GM12878 (cell line): ENCODE measurements around the gene TMEM236. TPM values are rescaled to one million over a fixed set of nuclear protein-coding genes. Genes with fewer than 3 reads are reported as not detected.

Experiments used
- ATF3 ChIP-seq: IDR thresholded peaks from 2 replicates; pipeline ENCODE4 v1.6.1; 2011; ENCODE audit warnings: low read depth, mild to moderate bottlenecking, low read length, moderate library complexity, borderline replicate concordance; ENCODE audit errors: extremely low read depth
- ATF7 ChIP-seq: fragments of 450-650 bp; IDR thresholded peaks from 2 replicates; pipeline ENCODE4 v1.6.1; 2016; ENCODE audit warnings: low read depth, mild to moderate bottlenecking
- BCL11A ChIP-seq: IDR thresholded peaks from 2 replicates; pipeline ENCODE4 v1.6.1; 2011; ENCODE audit warnings: low read depth, low read length
- CREB1 ChIP-seq: IDR thresholded peaks from 2 replicates; pipeline ENCODE4 v1.6.1; 2012; ENCODE audit warnings: low read depth, mild to moderate bottlenecking, inconsistent platforms
- FOXK2 ChIP-seq: fragments of 450-650 bp; IDR thresholded peaks from 2 replicates; pipeline ENCODE4 v1.6.1; 2017; ENCODE audit warnings: mild to moderate bottlenecking, moderate library complexity
- FOXM1 ChIP-seq: IDR thresholded peaks from 2 replicates; pipeline ENCODE4 v1.6.1; 2012; ENCODE audit warnings: low read depth, mild to moderate bottlenecking, inconsistent platforms, low read length, moderate library complexity
- GABPA ChIP-seq: IDR thresholded peaks from 2 replicates; pipeline ENCODE4 v1.6.1; 2014; ENCODE audit warnings: antibody characterized with exemption, low read depth, mild to moderate bottlenecking, inconsistent platforms
- HSF1 ChIP-seq: fragments of 150-350 bp; IDR thresholded peaks from 2 replicates; pipeline ENCODE4 v1.6.1; 2014; ENCODE audit warnings: mild to moderate bottlenecking, low read depth, low read length
- IKZF2 ChIP-seq, 2 experiments: fragments of 450-650 bp; IDR thresholded peaks; 2 replicates each; pipeline ENCODE4 v1.6.1; 2017; ENCODE audit warnings: mild to moderate bottlenecking in 2 of 2, moderate library complexity in 2 of 2
- IRF4 ChIP-seq: IDR thresholded peaks from 2 replicates; pipeline ENCODE4 v1.6.1; 2011; ENCODE audit warnings: low read depth, low read length
- JUNB ChIP-seq: IDR thresholded peaks from 2 replicates; pipeline ENCODE4 v1.6.1; 2016; ENCODE audit warnings: antibody characterized with exemption, mild to moderate bottlenecking
- NFIC ChIP-seq: IDR thresholded peaks from 2 replicates; pipeline ENCODE4 v1.6.1; 2012; ENCODE audit warnings: low read depth, mild to moderate bottlenecking, inconsistent platforms, low read length, moderate library complexity
- NFXL1 ChIP-seq: fragments of 450-650 bp; IDR thresholded peaks from 2 replicates; pipeline ENCODE4 v1.6.1; 2017; ENCODE audit warnings: antibody characterized with exemption, mild to moderate bottlenecking, borderline replicate concordance
- NR2F1 ChIP-seq: fragments of 450-650 bp; conservative IDR thresholded peaks from 2 replicates; pipeline ENCODE4 v1.6.1; 2017; ENCODE audit warnings: mild to moderate bottlenecking
- PAX5 ChIP-seq: IDR thresholded peaks from 2 replicates; pipeline ENCODE4 v1.6.1; 2011; ENCODE audit warnings: low read depth, low read length, borderline replicate concordance
- PKNOX1 ChIP-seq: fragments of 450-650 bp; IDR thresholded peaks from 2 replicates; pipeline ENCODE4 v1.6.1; 2016; ENCODE audit warnings: mild to moderate bottlenecking
- RAD21 ChIP-seq: IDR thresholded peaks from 2 replicates; pipeline ENCODE4 v1.6.1; 2011; ENCODE audit warnings: mild to moderate bottlenecking, low read depth, low read length, moderate library complexity; ENCODE audit not compliant: insufficient read depth
- TCF12 ChIP-seq: IDR thresholded peaks from 2 replicates; pipeline ENCODE4 v1.6.1; 2011; ENCODE audit warnings: low read depth, mild to moderate bottlenecking, low read length
- WRNIP1 ChIP-seq: IDR thresholded peaks from 2 replicates; pipeline ENCODE4 v1.6.1; 2011; ENCODE audit warnings: low read depth, low read length, improper control_type of control experiment, borderline replicate concordance
- YY1 ChIP-seq: IDR thresholded peaks from 2 replicates; pipeline ENCODE4 v1.6.1; 2011; ENCODE audit warnings: low read depth, mild to moderate bottlenecking, low read length
- ZBED1 ChIP-seq: IDR thresholded peaks from 2 replicates; pipeline ENCODE4 v1.6.1; 2016; ENCODE audit warnings: borderline replicate concordance
- ZBTB11 ChIP-seq: fragments of 450-650 bp; formaldehyde crosslinking; IDR thresholded peaks from 2 replicates; pipeline ENCODE4 v1.5.0; 2022; ENCODE audit warnings: mild to moderate bottlenecking, missing genetic modification characterization
- ZBTB33 ChIP-seq: fragments of 450-650 bp; IDR thresholded peaks from 2 replicates; pipeline ENCODE4 v1.6.1; 2017; ENCODE audit warnings: mild to moderate bottlenecking
- ZNF384 ChIP-seq: IDR thresholded peaks from 2 replicates; pipeline ENCODE4 v1.6.1; 2012; ENCODE audit warnings: low read depth, mild to moderate bottlenecking, low read length, improper control_type of control experiment, borderline replicate concordance
- ZNF622 ChIP-seq: fragments of 450-650 bp; IDR thresholded peaks from 2 replicates; pipeline ENCODE4 v1.6.1; 2017; ENCODE audit warnings: mild to moderate bottlenecking, inconsistent platforms
- polyA plus RNA-seq, 11 experiments: library from polyadenylated mRNA; depleted of rRNA in 4 of 11; unstranded in 6 of 11; stranded (reverse) in 5 of 11; fragments of >200 nt; fragmentation: Nextera tagmentation in 4 of 11; fragmentation: Illumina TruSeq in 1 of 11; extraction: Ambion mirVana in 4 of 11; extraction: Trizol in 1 of 11; gene quantifications; 1 replicate in 1 of 11; 2 replicates in 10 of 11; pipeline versions ENCODE4 v1.2.1 to v1.2.3, GENCODE V29; 2011 to 2016; ENCODE audit warnings: inconsistent platforms in 2 of 11, missing spikeins in 2 of 11, low read depth in 1 of 11
- total RNA-seq, 4 experiments: library from RNA; depleted of rRNA in 3 of 4; stranded (reverse); fragments of >200 nt in 3 of 4; fragmentation: Illumina TruSeq in 1 of 4; extraction: Trizol in 1 of 4; gene quantifications; 2 replicates each; pipeline versions ENCODE4 v1.2.1 to v1.2.3, GENCODE V29; 2013 to 2021

Gene TMEM236
- total and polyA plus RNA-seq, 10 of the 15 experiments (the other 5 are each of a cell fraction or from before 2014, with no cell fraction given): 0.03 TPM; not detected in 9

GRCh38 chr10:17847585-17848296, 95.7 kb downstream of the TMEM236 start (continued):
- no peak for TF ChIP-seq ZBTB33
- TF ChIP-seq ATF7: no peak
- TF ChIP-seq BCL11A: no peak
- peak; percentile 48; the same call in 1 of the 2 replicates for TF ChIP-seq PKNOX1
- TF ChIP-seq ZBED1: no peak
- peak; percentile 15 to 17; a peak in 2 of 4 replicates for TF ChIP-seq IKZF2 (IDR thresholded peaks at IDR 0.05)
- no peak for TF ChIP-seq CREB1
- no peak for TF ChIP-seq ATF3
- no peak for TF ChIP-seq NFIC
- TF ChIP-seq HSF1: no peak
- TF ChIP-seq YY1: no peak
- no peak for TF ChIP-seq GABPA
- TF ChIP-seq ZNF622: no peak
- TF ChIP-seq IRF4: no peak
- TF ChIP-seq ZBTB11 (CRISPR knock-in tag): no peak
- no peak for TF ChIP-seq FOXM1
- TF ChIP-seq NFXL1: no peak
- TF ChIP-seq JUNB: no peak
- peak; percentile 81; the same call in 1 of the 2 replicates for TF ChIP-seq ZNF384
- no peak for TF ChIP-seq FOXK2
- TF ChIP-seq PAX5: no peak
- no peak for TF ChIP-seq NR2F1
- no peak for TF ChIP-seq WRNIP1
- TF ChIP-seq TCF12: no peak
- TF ChIP-seq RAD21: peak; percentile 70
